ENCODE measurements around the gene GSN. TPM values are rescaled to one million over a fixed set of nuclear protein-coding genes. Genes with fewer than 3 reads are reported as not detected.

The GSN gene
- total and polyA plus RNA-seq, 4 donors, result 133 to 468 (median 233) TPM

- DNase-seq (no peak), ATAC-seq (ENCODE audit: insufficient read depth, low FRiP score) (no peak)
- H3K27me3 ChIP-seq (ENCODE audit: control insufficient read depth in 3 of 3, insufficient read depth in 3 of 3, low read length in 2 of 3), result no peaks in the 10 kb centered on the region
- no peaks in the 10 kb centered on the region for H3K36me3 ChIP-seq (ENCODE audit: control insufficient read depth in 4 of 4, insufficient read depth in 4 of 4, low read length in 4 of 4)
- no peaks in the 10 kb centered on the region for H3K9me3 ChIP-seq (ENCODE audit: control insufficient read depth in 4 of 4, insufficient read depth in 3 of 4, low read length in 3 of 4)
- H3K9ac ChIP-seq (ENCODE audit: insufficient read depth in 1 of 2, low read length in 2 of 2), result no peak overlapping the region
- WGBS, 2 donors, result 77 to 85% methylated on average over 4 of the region's 4 CpGs
- TF ChIP-seq CTCF (IDR thresholded peaks at IDR 0.05; ENCODE audit: control extremely low read depth, extremely low read depth), result no peak
- H3K27ac ChIP-seq (ENCODE audit: low read depth in 1 of 2, low read length in 1 of 2), result peak overlapping the region; percentile 65 to 79
- H3K4me1 ChIP-seq (ENCODE audit: control insufficient read depth in 5 of 5, insufficient read depth in 5 of 5, low read length in 5 of 5), result peaks cover 0 to 32% (median 18%) of the 10 kb centered on the region in 5 donors
- H3K4me3 ChIP-seq, result no peak overlapping the region
Measured at GRCh38 chr9:121277518-121278295, 9.7 kb downstream of the GSN start.

GRCh38 chr9:121278477-121279261 lies 10.7 kb downstream of the GSN start:
- Histone ChIP-seq H3K27me3 (ENCODE audit: control insufficient read depth in 3 of 3, insufficient read depth in 3 of 3, low read length in 2 of 3) (no peaks in the 10 kb centered on the region), H3K27ac (ENCODE audit: low read depth in 1 of 2, low read length in 1 of 2) (peak overlapping the region; percentile 65 to 79), H3K9me3 (ENCODE audit: control insufficient read depth in 4 of 4, insufficient read depth in 3 of 4, low read length in 3 of 4) (no peaks in the 10 kb centered on the region), H3K4me1 (ENCODE audit: control insufficient read depth in 5 of 5, insufficient read depth in 5 of 5, low read length in 5 of 5) (peaks cover 0 to 32% (median 14%) of the 10 kb centered on the region in 5 donors), H3K36me3 (ENCODE audit: control insufficient read depth in 4 of 4, insufficient read depth in 4 of 4, low read length in 4 of 4) (no peaks in the 10 kb centered on the region), H3K9ac (ENCODE audit: insufficient read depth in 1 of 2, low read length in 2 of 2) (no peak overlapping the region), H3K4me3 (no peak overlapping the region)
- peak; percentile 39 for ATAC-seq (ENCODE audit: insufficient read depth, low FRiP score)
- peak; percentile 75 for TF ChIP-seq CTCF (IDR thresholded peaks at IDR 0.05; ENCODE audit: control extremely low read depth, extremely low read depth)
- peak; percentile 59 to 80 (median 70) for DNase-seq
- 28 to 36% methylated on average over 13 of the region's 13 CpGs for WGBS, 2 donors

- H3K27me3 ChIP-seq (ENCODE audit: control insufficient read depth in 3 of 3, insufficient read depth in 3 of 3, low read length in 2 of 3), result no peaks in the 10 kb centered on the region
- H3K9ac ChIP-seq (ENCODE audit: insufficient read depth in 1 of 2, low read length in 2 of 2), result no peak overlapping the region
- no peaks in the 10 kb centered on the region for H3K9me3 ChIP-seq (ENCODE audit: control insufficient read depth in 4 of 4, insufficient read depth in 3 of 4, low read length in 3 of 4)
- ATAC-seq (ENCODE audit: insufficient read depth, low FRiP score) (no peak), DNase-seq (no peak)
- peaks cover 0 to 43% (median 14%) of the 10 kb centered on the region in 5 donors for H3K4me1 ChIP-seq (ENCODE audit: control insufficient read depth in 5 of 5, insufficient read depth in 5 of 5, low read length in 5 of 5)
- peak overlapping the region in 1 of 2 donors; percentile 65 for H3K27ac ChIP-seq (ENCODE audit: low read depth in 1 of 2, low read length in 1 of 2)
- no peaks in the 10 kb centered on the region for H3K36me3 ChIP-seq (ENCODE audit: control insufficient read depth in 4 of 4, insufficient read depth in 4 of 4, low read length in 4 of 4)
- no peak overlapping the region for H3K4me3 ChIP-seq
- 81 to 94% methylated on average over 11 of the region's 11 CpGs for WGBS, 2 donors
- no peak for TF ChIP-seq CTCF (IDR thresholded peaks at IDR 0.05; ENCODE audit: control extremely low read depth, extremely low read depth)
Measured at GRCh38 chr9:121279776-121280388, 11.9 kb downstream of the GSN start.
